Bronchial epithelial cell (primary cell): ENCODE data around the gene KIAA1217. TPM values are rescaled to one million over a fixed set of nuclear protein-coding genes. Genes with fewer than 3 reads are reported as not detected.

Experiments used
- DNase-seq: peaks from one replicate; pipeline ENCODE4 v3.0.0-alpha.2; 2010; ENCODE audit warnings: low read depth
- FAIRE-seq: peaks from 2 replicates; lab custom pipeline; 2011; peaks lifted over from hg19 to GRCh38; lab: Jason Lieb, UNC
- H3K27me3 ChIP-seq: 2 replicates; pipeline ENCODE4 v1.5.1; 2011; ENCODE audit warnings: low read length; ENCODE audit not compliant: control insufficient read depth, insufficient read depth
- H3K36me3 ChIP-seq: 2 replicates; pipeline ENCODE4 v1.5.1; 2011; ENCODE audit warnings: low read length; ENCODE audit not compliant: control insufficient read depth, insufficient read depth
- H3K4me3 ChIP-seq: 2 replicates; pipeline ENCODE4 v1.5.1; 2011; ENCODE audit warnings: mild to moderate bottlenecking, low read depth, low read length, control low read depth
- total RNA-seq: library from RNA; depleted of rRNA; stranded (reverse); fragments of >200 nt; gene quantifications from 2 replicates; pipeline ENCODE4 v1.2.1, GENCODE V29; 2014
- TF ChIP-seq, protein P1 (sequence below): IDR thresholded peaks from 2 replicates; pipeline ENCODE4 v1.5.1; 2011; ENCODE audit warnings: mild to moderate bottlenecking, moderate library complexity, low read length, control low read depth, inconsistent platforms; ENCODE audit not compliant: insufficient read depth, severe bottlenecking

Gene KIAA1217
- total RNA-seq, 1 donor from 2014 or later, result 3.4 TPM

DNA sequence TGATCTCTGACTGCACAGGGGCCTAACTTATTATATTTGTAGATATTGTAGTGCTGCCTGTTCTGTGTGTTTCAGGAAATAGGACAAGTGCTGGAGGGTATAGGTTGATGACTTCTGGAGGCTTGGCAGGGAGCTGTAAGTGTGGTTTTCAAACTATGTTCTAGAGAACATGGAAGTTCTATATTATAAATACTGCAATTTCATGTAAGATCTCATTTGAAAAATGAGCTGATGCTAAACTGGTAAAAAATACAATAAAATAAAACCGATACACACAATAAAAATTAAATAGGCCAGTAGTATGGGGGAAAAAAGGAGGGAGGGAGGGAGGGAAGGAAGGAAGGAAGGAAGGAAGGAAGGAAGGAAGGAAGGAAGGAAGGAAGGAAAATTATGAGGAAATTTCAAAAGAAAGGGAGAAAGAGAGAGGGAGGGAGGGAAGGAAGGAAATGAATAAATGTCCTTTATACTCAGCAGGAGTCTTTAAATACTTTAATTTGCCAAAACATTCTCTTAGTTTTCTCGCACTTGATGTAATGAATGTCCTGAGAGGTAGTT is 181.3 kb downstream of the KIAA1217 start:
- H3K4me3 ChIP-seq, result no peak overlapping the region
- no peaks in the 10 kb centered on the region for H3K27me3 ChIP-seq
- no peak for FAIRE-seq
- DNase-seq, result no peak
- H3K36me3 ChIP-seq, result peaks cover 2% of the 10 kb centered on the region
- TF ChIP-seq, protein P1, sequence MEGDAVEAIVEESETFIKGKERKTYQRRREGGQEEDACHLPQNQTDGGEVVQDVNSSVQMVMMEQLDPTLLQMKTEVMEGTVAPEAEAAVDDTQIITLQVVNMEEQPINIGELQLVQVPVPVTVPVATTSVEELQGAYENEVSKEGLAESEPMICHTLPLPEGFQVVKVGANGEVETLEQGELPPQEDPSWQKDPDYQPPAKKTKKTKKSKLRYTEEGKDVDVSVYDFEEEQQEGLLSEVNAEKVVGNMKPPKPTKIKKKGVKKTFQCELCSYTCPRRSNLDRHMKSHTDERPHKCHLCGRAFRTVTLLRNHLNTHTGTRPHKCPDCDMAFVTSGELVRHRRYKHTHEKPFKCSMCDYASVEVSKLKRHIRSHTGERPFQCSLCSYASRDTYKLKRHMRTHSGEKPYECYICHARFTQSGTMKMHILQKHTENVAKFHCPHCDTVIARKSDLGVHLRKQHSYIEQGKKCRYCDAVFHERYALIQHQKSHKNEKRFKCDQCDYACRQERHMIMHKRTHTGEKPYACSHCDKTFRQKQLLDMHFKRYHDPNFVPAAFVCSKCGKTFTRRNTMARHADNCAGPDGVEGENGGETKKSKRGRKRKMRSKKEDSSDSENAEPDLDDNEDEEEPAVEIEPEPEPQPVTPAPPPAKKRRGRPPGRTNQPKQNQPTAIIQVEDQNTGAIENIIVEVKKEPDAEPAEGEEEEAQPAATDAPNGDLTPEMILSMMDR, result no peak

DNA sequence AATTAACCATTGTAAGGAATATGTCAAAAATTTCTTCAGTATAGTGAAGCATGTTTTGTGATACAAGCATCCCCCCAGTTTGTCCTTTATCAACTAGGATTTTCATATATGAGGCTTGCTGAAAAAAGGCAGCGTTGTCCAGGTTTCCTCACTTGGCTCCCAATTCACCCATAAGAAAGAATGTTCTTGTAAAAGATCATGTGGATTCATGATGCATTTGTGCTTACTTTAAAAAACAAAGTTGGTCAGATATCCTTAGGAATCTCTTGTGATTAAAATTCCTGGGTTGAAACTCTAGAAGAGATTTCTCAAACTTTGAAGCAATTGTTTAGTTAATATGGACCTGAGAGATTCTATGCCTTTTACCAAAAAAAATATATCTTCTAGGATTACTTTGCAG is 181.8 kb downstream of the KIAA1217 start:
- Histone ChIP-seq H3K4me3 (no peak overlapping the region), H3K36me3 (peaks cover 2% of the 10 kb centered on the region), H3K27me3 (no peaks in the 10 kb centered on the region)
- TF ChIP-seq, protein P1, result no peak
- DNase-seq (no peak), FAIRE-seq (no peak)

DNA sequence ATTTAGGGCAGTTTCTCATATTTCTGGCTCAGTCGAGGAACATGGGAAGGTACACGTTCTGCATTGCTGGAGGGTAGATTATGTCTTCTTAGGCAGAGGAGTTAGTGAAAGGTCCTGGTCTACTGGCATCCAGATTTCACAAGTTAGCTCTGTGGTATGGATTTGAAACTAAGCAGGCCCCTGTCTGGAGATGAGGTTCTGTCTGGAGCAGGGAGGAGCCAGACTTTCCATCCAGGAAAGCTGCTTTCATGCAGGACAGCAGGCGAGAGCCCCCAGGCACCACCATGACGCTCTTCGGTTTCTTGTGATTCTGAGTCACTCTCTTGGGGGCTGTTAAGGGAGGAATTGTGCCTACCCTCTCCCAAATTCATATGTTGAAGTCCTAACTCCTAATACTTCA is 184.3 kb downstream of the KIAA1217 start:
- Histone ChIP-seq H3K27me3 (no peaks in the 10 kb centered on the region), H3K36me3 (peaks cover 2% of the 10 kb centered on the region), H3K4me3 (no peak overlapping the region)
- DNase-seq (no peak), FAIRE-seq (no peak)
- TF ChIP-seq, protein P1, result no peak

DNA sequence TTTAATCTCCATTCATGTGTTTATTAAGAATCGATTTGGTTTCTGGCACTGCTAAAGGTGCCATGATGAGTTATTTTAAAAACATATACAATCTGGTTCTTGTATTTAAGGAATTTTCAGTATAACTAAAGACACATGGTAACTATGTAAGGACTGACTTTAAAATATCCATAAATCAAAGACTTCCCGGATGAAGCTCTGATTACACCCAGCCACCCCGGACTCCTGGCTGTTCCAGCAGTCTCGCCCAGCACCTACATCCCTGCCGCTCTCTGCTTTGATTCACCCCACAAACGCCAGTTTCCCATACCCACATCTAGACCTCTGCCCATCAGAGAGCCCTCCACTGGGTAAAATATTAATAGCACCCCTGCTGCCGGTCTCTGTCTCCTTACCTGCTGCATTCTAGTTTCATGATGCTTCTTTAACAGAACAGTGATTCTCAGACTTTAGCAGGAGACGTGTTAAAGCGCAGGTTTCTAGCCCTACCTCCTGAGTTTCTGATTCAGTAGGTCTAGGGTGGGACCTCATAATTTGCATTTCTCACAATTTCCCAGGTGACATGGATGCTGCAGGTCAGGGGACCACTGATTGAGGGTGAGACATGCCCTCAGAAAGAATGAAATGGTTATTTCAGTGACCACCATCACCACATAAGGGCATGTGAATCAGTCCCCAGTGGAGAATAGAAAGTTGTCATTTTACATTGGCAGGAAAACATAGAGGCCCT is 185.7 kb downstream of the KIAA1217 start:
- no peak for FAIRE-seq
- Histone ChIP-seq H3K27me3 (no peaks in the 10 kb centered on the region), H3K4me3 (no peak overlapping the region), H3K36me3 (no peaks in the 10 kb centered on the region)
- no peak for DNase-seq
- TF ChIP-seq, protein P1, result no peak

DNA sequence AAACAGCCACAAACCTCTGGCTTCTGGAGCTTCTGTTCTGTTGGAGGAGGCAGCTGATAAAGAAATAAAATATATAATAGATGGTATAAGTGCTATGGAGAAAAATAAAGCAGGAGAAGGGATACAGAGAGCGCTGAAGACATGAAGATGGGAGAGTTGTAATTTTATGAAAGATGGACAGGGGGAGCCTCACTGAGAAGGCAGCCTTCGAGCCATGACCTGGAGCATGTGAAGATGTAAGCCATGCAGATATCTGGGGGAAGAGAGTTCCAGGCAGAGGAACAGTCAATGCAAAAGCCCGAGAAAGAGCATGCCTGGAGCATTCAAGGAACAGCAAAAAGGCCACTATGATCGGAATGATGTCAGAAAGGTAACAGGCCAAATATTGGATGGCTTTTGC is 187.5 kb downstream of the KIAA1217 start:
- Histone ChIP-seq H3K27me3 (no peaks in the 10 kb centered on the region), H3K36me3 (no peaks in the 10 kb centered on the region), H3K4me3 (no peak overlapping the region)
- FAIRE-seq (no peak), DNase-seq (no peak)
- TF ChIP-seq, protein P1, result no peak
